HG03139 (cell line): ENCODE results near the gene LSG1.
"Not testable (repeated sequence)": the region's sequence is repeated elsewhere in the genome, so short reads cannot be mapped to it uniquely, and the experiment has no call there.

Experiments used
- ATAC-seq: cut with Tn5 transposase; IDR thresholded peaks from one replicate; pipeline ENCODE4 v1.9.1; 2021; ENCODE audit not compliant: unreplicated experiment

The LSG1 gene

DNA sequence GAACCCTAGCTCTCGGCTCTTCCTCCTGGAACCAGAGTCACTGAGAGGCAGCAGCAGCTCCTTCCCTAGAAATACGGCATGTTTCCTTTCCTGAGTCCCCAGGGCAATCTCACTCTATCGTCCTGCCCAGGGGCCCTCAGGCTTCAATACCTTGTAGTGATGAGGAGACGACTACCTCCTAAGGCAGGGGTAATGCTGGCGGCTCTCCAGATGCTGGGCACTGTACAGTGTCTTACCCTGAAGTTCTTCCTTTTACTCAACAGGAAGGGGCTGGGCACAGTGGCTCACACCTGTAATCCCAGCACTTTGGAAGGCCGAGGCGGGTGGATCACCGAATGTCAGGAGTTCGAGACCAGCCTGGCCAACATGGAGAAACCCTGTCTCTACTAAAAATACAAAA, 52.2 kb downstream of the LSG1 start:
- ATAC-seq = no peak

DNA sequence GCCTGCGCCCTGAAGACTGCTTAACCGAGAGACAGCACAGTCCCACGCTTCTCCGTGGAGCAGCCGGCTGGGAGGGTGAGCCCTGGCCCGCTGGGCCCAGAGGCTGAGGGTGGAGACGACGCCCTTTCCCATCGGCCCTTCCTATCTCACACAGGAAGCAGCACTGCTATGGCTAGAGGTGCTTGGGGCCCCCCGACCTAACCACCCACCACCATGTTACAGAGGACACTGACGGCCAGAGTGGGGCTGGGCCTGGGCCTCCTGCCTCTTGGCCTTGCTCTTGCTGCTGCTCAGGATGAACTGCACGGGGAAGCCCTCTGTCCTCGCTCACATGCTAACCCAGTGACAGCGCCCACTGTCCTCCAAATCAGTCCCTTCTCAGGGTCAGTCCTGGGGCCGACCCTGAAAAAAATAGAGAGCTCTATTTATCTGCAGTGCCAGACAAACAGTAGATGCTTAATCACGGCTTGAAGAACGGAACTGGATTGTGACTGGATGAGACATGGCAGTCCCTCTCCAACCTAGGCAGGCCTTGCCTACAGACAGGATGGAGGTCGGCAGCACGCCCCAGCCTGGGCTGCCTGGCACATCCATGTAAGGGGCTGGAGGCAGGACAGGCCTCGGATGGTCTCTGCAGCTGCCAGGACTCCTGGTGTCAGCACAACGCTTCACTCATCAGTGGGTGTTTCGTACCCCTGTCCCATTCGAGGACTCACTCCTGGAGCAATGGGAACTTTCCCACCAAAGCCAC, 53.0 kb downstream of the LSG1 start:
- ATAC-seq = no peak

DNA sequence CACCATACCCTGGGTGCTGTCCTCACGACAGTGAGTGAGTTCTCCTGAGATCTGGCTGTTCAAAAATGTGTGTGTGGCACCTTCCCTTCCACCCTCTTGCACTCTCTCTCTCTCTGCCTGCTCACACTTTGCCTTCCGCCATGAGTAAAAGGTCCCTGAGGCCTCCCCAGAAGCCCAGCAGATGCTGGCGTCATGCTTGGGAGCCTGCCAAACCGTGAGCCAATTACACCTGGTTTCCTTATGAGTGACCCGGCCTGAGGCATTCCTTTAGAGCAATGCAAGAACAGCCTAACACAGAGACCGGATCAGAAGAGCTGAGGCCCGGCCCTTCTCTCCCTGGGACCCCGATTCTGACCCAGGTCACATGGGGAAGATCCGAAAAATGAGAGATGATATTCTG, 54.2 kb downstream of the LSG1 start:
- ATAC-seq = no peak

DNA sequence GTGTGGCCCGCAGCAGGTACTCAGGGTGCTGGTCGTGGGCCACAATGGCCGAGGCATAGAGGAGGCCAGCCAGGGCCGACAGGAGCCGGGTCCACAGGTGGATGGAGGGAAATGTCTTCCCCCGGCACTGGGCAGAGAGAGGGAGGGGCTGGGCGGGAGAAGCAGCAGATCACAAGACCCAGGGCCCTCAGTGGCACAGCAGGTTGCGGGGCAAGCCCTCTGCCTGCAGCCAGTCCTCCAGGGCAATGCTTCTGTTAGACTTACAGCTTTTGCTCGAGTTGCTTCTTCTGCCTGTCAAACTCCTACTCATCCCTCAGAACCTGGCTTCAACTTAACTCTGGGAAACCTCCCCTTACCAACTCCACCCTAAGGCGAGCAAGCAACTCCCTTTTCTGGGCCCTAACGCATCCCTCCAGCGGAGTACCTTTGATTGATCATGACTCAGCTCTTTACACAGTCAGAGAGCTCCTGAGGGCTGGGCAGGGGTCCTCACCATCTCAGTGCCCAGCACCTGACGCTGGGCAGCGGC, 54.8 kb downstream of the LSG1 start:
- ATAC-seq = no peak

DNA sequence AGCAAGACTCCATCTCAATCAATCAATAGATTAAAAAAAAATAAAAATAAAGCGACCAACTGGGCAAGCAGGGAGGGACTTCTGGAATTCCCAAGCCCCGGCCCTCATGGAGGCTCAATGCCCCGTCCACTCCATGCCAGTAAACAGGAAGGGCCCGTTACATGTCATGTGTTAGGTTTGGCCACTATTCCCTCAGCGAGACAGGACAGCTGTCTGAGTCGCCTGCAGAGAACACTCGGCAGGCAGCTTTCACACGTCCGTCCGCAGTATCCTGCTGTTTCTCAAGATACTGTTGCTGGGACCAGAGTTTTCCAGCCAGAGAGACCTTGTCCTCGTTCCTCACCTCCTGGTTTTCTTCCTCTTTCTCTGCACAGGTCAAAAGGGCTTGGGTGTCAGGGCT, 56.8 kb downstream of the LSG1 start:
- no peak for ATAC-seq

DNA sequence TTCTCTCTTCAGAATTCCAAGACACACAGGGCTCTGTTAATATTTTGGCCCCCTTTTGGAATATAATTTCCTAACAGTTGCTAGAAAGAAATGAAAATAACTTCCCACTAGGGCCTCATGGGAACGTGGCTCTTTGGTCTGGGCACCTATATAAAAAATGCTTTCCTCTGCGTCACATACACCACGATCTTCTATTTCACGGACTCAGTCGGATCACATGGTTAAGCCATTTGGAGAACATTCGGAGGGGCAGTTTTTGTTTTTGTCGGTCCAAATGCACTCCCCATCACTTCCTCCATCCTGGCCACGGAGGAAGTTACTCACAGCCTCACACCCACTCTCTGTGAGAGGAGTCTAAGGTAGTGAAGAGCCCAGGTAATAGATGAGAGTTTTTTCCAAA, 59.8 kb downstream of the LSG1 start:
- ATAC-seq = no peak

DNA sequence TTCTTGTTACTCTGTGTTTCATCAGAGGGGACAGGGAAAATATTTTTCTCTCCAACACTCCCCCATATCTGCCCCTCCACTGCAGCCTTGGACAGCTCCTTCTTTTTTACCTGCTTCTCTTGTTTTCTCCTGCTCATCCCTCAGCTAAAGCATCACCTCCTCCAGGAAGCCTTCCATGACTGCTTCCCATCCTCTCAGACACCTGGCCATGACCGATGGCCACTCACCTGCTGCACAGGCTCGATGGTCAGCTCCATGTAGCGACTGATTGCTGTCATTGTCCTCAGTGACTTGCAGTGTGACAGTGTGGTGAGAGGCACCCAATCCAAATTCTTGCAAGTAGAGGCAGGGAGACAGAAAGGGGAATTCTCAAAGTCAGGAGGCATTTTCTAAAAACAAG, 61.3 kb downstream of the LSG1 start:
- ATAC-seq = no peak

DNA sequence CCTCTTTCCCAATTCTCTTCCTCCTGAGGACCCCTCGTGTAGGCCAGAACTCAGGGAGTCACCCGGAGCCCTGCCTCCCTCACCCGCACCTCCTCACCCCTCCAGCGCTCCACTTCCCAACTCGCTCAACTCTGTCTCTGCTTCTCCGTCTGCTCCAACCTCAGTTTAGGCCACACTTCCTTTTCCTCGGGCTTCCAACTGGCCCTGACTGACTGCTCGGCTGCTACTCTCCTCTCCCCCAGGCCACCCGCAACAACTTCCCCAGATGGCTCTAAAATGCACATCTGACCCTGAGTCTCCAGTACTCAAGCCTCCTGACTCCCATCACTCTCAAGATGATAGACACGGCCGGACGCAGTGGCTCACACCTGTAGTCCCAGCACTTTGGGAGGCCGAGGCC, 62.4 kb downstream of the LSG1 start:
- ATAC-seq = no peak

DNA sequence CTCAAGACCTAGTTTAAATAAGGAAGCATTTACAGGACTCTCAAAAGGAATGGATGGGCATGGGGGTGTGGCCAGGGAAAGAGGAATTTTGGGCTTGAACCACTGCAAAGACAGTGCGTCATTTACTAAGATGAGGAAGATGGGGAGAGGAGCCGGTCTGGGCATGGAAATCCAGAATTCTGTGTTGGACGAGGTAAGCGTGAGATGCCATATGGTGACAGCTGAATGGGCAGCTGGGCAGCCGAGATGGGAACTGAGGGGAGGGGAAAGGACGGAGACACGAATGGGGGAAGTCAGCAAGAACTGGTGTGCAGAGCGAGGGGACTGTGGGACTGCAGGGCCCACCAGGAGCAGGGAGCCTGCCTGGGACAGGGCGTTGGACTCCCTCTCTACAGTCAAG, 63.0 kb downstream of the LSG1 start:
- ATAC-seq = no peak

DNA sequence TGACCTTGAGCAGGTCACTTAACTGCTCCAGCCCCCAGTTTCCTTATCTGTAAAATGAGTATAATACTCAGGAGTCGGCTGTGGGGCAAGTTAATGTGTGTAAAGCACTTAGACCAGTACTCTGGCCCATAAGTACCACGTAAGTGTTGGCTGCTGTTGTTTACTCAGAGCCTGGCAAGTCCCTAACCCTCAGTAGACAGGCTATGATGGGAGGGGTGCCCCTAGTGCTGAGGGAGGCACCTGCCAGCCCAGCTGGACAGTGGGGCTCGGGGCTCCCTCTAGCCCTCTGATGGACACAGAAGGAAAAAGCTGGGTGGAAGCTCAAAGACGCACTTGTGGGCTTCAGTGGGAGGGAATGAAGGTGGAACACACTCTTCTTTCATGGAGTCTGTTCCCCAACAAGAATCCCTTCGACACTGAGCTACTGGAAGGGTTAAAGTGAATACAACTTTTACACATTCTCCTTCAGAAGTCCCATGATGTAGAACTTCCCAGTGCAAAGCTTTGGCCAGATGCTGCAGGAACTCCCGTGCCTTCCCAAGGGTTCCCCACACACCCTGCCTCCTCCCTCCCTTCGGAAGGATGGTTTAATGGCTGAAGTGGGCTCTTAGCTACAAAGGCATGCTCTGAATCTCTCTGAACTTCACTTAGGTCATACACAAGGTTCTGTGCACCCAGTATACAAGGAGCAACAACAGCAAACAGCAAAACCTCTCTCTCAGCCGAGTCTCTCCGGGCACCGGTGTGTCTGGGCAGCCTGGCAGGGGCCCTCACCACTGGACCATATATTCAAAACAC, 64.2 kb downstream of the LSG1 start:
- ATAC-seq = no peak

DNA sequence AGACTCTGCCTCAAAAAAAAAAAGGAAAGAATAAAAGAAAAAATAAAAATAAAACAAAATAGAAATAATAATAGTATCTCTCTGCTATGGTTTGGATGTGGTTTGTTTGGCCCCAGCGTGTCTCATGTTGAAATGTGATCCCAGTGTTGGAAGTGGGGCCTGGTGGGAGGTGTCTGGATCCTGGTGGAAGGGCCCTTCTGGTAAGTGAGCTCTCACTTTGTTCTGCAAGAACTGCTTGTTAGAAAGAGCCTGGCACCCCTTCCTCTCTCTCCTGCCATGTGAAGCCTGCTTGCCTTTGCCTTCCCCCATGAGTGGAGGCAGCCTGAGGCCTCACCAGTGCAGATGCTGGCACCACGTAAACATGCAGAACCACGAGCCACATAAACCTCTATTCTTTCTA, 65.0 kb downstream of the LSG1 start:
- no peak for ATAC-seq

DNA sequence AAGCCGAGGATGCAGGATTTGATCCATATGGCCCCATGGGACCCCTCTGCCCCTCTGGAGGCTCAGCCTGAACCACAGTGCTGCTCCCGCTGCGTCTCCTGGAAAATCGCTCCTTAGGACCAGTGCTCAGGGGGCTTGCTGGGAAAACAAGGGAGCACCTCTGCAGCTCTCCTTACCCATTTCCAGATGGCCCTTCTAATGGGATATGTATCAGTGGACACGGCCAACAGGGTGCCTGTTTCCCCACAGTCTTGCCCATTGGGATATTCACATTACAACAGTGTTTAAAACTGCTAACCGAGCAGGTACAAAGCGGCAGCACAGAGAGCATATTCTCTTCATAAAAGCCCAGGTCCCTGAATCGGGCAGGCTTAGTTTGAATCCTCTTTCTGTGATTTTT, 65.8 kb downstream of the LSG1 start:
- ATAC-seq = no peak

DNA sequence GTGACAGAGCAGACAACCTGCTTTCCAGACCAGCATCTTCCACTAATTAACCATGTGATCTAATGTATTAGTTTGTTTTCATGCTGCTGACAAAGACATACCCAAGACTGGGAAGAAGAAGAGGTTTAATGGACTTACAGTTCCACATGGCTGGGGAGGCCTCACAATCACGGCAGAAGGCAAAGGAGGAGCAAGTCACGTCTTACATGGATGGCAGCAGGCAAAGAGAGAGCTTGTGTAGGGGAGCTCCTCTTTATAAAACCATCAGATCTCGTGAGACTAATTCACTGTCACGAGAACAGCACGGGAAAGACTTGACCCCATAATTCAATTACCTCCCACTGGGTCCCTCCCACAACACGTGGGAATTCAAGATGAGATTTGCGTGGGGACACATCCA, 66.7 kb downstream of the LSG1 start:
- not testable (repeated sequence) for ATAC-seq

DNA sequence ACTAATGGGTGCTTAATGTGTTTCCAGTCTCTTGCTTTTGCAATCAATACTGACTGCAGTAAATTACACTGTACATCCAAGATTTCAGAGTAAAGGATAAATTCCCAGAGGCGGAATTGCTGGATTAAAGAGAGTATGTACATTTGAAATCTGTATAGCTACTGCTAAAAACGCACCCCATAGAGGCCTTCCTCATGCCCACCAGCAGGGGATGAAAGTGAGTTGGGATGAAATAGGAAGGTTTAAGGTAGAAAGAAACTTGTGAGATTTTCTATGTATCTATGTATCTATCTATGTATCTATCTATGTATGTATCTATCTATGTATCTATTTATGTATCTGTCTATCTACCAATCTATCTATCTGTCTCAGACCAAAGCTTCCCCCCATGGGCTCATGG, 67.2 kb downstream of the LSG1 start:
- ATAC-seq = no peak

DNA sequence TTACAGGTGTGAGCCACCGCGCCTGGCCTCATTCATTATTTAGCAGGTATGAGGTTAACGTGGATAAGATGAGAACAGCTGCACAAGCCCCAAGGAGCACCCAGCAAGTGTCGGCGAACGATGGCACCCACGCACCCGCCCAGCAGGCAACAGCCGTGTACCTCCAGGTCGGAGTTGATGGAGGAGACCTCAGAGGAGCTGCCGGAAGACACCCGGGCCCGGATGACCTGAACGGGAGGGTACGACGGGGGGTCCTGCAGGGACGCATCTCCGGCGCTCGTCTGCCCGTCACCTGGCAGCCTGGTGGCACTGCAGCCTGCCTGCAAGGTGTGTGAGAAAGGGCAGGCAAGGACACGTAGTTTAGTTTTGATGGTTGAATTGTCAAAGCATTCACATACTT, 67.9 kb downstream of the LSG1 start:
- ATAC-seq = no peak

DNA sequence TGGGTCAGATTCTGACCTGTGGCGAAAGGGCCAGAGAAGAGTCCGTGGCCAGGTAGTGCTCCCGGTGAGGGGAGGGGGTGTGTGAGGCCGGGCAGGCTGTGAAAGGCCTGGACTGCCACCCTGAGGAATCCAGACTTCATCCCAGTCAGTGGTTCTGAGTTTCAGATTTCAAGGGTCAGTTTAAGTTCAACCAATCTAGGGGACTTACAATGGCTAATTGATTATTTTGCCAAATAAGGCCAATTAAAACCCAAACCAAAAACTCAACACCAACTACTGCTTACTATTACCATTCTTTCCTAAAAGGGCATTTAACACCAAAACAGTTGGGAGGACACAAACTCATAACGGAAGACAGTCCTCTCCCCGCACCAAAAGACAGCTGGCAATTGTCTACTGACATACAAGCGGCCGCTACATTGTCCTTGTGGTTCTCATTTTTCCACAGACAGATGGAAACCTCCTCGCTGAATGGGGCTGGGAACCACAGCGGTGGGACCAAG, 69.3 kb downstream of the LSG1 start:
- ATAC-seq = no peak

DNA sequence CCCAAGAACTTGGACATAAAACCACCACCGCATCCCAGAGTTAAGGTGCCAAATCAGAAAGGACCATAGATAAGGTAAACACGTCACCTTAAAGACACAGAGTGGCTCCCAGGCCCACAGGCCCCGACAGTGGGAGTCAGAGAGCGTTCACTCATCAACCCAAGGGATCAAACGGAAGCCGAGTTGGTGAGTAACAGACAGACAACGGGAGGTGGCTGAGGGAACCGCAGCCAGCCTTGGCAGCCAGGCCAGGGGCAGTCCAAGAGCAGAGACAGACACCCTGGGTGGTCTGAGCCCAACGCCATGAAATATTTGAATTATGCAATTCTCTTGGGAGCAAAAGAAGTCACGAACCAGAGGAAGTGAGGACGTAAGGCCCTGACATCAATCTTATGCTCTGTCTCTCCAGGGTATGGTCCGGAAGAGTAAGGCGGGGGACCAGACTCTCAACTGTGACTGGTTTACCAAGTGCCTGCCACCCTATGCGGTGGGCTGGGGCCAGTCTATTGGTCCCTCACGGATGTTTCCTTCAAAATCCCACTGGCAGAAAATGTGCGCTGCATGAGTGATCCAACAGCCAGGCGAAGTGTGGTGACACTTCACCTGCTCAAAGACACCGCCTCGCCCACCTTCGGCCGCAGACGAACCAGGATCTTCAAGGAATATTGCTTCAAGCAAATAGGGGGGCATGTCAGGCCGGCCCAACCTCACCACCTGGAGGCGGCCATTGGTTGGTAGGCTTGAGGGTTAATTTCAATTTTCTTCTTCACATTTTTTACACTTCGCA, 73.0 kb downstream of the LSG1 start:
- no peak for ATAC-seq

DNA sequence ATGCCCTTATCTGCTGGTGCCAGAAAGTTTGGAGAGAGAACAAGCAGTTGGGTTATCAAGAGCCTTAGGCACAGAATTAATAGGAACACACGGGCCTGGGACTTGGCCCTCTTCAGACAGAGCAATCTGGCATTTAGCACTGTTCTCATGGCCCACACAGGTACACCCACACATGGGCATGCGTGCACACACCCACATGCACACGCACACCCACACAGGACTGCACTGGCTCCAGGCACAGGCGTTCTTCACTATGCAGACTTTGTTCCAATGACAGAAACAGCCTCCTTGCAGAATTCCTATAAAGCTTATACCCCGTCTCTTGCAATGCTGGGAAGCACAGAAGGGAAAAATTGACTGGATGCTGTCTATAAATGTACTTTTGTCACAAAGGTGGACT, 75.1 kb downstream of the LSG1 start:
- ATAC-seq = no peak

DNA sequence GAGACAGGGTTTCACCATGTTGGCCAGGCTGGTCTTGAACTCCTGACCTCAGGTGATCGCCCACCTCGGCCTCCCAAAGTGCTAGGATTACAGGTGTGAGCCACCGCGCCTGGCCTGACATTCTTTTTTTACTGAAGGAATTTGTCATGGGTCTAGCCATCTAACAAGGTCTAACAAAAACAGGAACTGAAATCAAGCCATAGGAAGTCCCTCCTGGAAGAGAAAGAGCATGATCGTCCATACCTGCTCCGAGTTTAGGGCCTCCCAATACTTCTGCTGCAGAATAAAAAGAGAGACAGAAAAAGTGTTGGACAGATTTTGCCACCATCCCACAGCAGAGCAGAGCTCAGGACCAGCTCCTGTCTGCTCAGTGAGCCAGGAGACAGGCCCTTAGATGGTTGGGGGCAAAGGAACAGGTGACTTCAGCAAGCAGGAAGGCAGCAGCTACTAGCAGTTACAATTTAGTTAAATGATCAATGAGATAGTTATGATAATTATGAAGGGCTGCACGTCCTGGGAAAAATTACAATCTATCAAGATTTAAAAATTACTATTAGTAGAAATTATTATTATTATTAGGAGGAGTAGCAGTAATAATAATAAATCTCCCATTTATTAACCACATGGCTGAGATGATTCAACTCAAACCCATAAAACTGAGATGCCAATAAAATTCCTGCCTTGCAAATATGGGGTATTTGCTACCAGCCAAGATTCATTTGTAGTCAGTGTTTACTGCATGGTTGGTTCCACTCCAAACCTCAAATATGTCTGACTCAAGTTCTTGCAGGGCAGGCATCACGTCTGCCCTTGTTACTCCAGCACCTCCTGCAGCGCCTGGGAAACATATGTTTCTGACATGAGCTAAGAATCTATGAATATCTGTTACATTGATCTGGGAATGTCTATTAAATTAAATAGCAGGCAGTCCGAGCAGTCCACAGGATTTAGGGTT, 78.9 kb downstream of the LSG1 start:
- ATAC-seq = no peak
